Fibroblast of the aortic adventitia (primary cell): ENCODE measurements around the gene SDS. TPM values are rescaled to one million over a fixed set of nuclear protein-coding genes. Genes with fewer than 3 reads are reported as not detected.

Experiments
- DNase-seq: peaks from one replicate; pipeline ENCODE4 v3.0.0-alpha.2; 2010; ENCODE audit warnings: low read depth
- H3K4me3 ChIP-seq: 2 replicates; pipeline ENCODE4 v1.5.1; 2011; ENCODE audit warnings: low read depth, mild to moderate bottlenecking, control low read depth, low read length, moderate library complexity
- CTCF ChIP-seq: IDR thresholded peaks from 2 replicates; pipeline ENCODE4 v1.5.1; 2011; ENCODE audit warnings: mild to moderate bottlenecking, low read length, control low read depth, inconsistent platforms; ENCODE audit not compliant: insufficient read depth
- total RNA-seq: library from RNA; depleted of rRNA; stranded (reverse); fragments of >200 nt; gene quantifications from 2 replicates; pipeline ENCODE4 v1.2.3, GENCODE V29; 2012; ENCODE audit warnings: low replicate concordance

The SDS gene
- total RNA-seq, result not detected in 2 replicates

GRCh38 chr12:113403435-113404415 is at the start of gene SDS:
SDS (minus strand) TSS chr12:113403887; CDS start chr12:113399708, 4,179 bp downstream.
- TF ChIP-seq CTCF, result no peak
- peak within 1 kb of the TSS; percentile 1 for H3K4me3 ChIP-seq
- peak; percentile 79 for DNase-seq

GRCh38 chr12:113453330-113453729 is 49.6 kb upstream of the SDS start:
- no peak overlapping the region for H3K4me3 ChIP-seq
- TF ChIP-seq CTCF, result no peak
- DNase-seq, result no peak

- no peak for TF ChIP-seq CTCF
Observed at GRCh38 chr12:113452458-113452857, 48.8 kb upstream of the SDS start.

GRCh38 chr12:113449839-113450238 is 46.2 kb upstream of the SDS start:
- no peak for TF ChIP-seq CTCF
- H3K4me3 ChIP-seq, result no peak overlapping the region
- no peak for DNase-seq

More at GRCh38 chr12:113452458-113452857, 48.8 kb upstream of the SDS start:
- H3K4me3 ChIP-seq, result no peak overlapping the region
- no peak for DNase-seq

GRCh38 chr12:113449299-113449698 is 45.6 kb upstream of the SDS start:
- TF ChIP-seq CTCF, result no peak
- DNase-seq, result no peak
- H3K4me3 ChIP-seq, result no peak overlapping the region

- H3K4me3 ChIP-seq, result no peak overlapping the region
- DNase-seq, result no peak
- TF ChIP-seq CTCF, result no peak
Observed at GRCh38 chr12:113448873-113449272, 45.2 kb upstream of the SDS start.
